HG03457 (cell line): ENCODE data around the gene GAS7.

Source experiments
- ATAC-seq: cut with Tn5 transposase; IDR thresholded peaks from one replicate; pipeline ENCODE4 v1.9.1; 2021; ENCODE audit warnings: moderate number of reproducible peaks; ENCODE audit not compliant: unreplicated experiment

GAS7 gene

GRCh38 chr17:10198509-10199249, at the start of gene GAS7:
GAS7 (minus strand) TSS chr17:10198606.
- no peak for ATAC-seq

DNA sequence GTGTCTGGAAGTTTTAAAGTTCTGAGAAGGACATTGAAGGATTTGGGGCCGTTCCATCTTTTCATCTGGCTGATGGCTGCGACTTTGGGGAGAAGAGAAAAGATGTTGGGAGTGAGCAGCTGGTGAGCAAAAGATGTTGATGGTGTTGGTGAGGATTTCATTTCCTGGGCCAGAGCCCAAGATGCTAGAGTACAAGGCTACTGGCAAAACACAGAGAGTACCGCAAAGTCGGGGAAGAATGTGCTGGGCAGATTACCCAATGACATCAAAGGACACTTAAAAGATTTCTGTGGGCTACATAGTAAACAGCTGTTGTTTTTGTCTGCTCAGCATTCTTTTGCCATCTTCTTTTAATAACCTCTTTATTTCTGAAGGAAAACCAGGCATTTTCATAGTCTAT, 49.4 kb upstream of the GAS7 start:
- ATAC-seq = no peak

- ATAC-seq = no peak
Measured at GRCh38 chr17:10243883-10244844, 45.8 kb upstream of the GAS7 start.

DNA sequence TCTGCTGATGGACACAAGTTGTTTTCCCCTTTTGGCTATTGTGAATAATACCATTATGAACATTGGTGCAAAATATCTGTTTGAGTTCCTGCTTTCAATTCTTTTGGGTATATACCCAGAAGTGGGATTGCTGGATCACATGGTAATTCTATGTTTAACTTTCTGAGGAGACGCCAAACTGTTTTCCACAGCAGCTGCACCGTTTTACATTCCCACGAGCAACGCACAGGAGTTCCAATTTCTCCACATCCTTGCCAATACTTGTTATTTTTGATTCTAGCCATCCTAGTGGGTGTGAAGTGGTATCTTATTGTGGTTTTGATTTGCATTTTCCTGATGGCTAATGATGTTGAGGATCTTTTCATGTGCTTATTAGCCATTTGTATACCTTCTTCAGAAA, 43.4 kb upstream of the GAS7 start:
- ATAC-seq = no peak

GRCh38 chr17:10238661-10239060, 40.3 kb upstream of the GAS7 start:
- ATAC-seq = no peak

GRCh38 chr17:10234033-10234432, 35.6 kb upstream of the GAS7 start:
- ATAC-seq = no peak

DNA sequence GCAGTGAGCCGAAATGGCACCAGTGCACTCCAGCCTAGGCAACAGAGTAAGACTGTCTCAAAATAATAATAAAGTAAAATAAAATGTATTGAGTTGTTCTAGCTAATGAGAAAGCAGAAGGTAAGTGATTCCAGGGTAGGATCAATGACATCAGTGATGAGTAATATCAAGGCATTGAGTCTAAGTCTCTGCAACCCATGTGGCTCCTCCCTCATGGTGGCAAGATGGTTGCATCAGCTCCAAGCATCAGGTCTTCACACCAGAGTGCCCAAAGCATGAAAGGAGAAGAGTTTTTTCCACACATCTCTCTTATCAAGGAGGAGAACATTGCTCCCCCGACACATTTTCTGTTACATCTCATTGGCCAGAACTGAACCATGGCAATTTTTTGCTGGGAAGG, 34.8 kb upstream of the GAS7 start:
- no peak for ATAC-seq

DNA sequence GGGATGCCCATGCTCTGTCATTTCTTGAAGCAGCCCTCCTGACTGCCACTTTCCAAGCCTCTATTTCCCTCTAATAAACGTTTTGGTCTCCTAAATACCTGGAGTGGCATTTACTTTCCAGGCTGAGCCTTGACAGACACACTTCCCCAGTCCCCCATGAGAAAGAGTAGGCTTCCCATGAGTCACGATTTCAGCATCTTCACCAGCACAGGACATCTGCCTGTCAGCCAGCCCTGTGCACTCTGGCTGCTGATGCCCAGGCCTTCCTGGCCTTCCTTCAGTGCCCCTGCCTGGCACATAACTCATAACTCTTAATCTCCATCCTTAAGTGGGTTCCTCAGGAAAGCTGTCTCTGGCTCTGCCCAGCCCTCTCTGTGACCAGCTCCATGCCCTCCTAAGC, 30.8 kb upstream of the GAS7 start:
- ATAC-seq = no peak

- no peak for ATAC-seq
Measured at GRCh38 chr17:10226930-10227695, 28.7 kb upstream of the GAS7 start.

DNA sequence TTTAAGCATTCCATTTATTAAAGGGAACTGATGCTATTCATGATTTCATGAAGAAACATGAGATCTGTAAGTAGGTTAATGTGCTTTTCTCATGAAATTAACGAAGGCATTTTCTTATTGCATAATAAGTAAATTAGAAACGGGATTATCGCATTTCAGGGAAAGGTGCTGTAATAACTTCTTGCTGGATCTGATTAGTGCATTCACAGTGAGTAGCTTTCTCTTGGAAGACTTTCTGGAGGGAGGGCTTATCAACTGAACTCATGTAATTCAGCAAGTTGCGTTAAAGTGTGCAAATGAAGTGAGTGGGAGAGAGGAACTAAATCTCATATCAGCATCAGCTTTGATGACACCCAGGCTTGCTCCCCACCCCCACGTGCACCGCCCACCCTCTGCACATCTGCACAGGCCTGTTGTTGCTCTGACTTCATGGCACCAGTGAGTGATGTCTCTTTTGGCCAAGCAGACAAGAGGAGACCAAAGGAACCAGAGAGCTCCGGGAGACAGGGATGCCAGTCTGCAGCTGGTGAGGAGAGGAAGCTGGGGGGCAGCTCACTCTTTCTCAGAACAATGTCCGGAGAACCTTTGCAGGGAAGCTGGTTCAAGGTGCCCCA, 26.3 kb upstream of the GAS7 start:
- ATAC-seq = no peak

DNA sequence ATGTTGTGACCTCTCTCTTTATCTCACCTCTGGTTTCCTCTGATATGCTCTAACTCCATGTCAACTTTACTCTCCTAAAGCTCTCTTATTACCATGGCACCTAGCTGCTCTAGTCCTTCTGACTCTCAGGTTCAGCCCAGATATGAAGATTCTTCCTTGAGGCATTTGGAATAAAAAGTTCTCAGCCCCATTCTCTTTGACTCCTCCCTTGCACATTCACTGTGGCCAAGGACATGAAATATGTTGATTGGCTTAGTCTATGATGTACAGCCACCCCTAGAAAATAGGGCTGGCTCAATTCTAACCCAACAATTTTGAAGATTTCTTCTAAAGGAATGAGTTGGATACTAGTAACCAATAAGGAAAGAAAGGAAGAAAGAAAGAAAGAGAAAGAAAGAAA, 20.8 kb upstream of the GAS7 start:
- no peak for ATAC-seq

GRCh38 chr17:10217916-10218315, 19.5 kb upstream of the GAS7 start:
- no peak for ATAC-seq

GRCh38 chr17:10216213-10216938, 18.0 kb upstream of the GAS7 start:
- no peak for ATAC-seq

GRCh38 chr17:10215286-10215685, 16.9 kb upstream of the GAS7 start:
- ATAC-seq = no peak

DNA sequence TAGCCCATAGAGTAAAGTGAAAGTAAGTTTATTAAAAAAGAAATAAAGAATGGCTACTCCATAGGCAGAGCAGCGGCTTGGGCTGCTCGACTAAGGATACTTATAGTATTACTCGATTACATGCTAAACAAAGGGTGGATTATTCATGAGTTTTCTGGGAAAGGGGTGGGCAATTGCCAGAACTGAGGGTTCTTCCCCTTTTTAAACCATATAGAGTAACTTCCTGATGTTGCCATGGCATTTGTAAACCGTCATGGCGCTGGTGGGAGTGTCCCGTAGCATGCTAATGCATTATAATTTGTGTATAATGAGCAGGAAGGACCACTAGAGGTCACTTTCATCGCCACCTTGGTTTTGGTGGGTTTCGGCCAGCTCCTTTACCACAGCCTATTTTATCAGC, 13.3 kb upstream of the GAS7 start:
- ATAC-seq = no peak

DNA sequence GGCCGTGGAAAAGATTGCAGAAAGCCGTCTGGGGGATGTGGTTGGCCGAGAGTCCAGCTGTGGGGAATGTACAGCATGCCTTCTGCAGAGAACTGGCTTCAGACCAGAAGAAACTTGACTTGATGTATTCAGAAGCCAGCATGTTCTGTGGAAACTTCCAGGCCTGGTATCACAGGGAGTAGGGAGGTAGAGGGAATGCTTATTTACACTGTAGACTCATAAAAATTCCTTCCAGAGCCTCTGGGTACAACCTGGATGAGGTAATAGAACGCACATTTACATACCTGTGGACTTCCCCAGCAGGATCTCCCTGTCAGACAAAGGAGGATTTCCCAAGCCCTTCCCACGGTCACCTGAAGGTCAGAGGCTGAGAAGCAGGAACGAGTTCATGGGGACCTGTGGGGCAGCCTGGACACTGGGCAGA, 11.8 kb upstream of the GAS7 start:
- ATAC-seq = no peak

DNA sequence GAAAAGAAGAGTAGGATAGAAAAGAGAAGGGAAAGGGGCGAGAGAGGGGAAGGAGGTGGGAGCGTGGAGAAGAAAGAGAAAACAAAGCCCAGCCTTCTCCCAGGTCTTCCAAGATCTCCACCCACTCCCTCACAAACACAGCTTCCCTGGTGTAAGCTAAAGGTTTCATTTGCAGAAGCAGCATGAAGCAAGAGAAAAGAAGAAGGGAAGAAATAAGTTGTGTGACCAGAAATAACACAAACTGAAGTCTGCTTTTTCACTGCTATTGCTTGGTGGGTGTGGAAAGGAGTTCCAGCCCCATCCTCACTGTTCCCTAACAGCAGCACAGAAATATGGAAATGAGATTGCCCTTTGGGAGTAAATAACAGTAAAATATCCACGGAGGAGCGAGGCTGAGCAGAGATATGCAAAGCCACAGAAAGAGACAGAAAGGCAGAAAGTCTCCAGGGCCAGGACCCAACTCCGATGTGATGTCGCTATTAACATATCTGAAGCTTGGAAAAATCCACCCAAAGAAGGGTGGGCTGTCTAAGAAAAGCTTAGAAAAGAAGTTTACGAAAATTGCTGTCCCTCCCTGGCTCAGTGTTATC, 10.3 kb upstream of the GAS7 start:
- no peak for ATAC-seq

- ATAC-seq = no peak
Measured at GRCh38 chr17:10207153-10207552, 8.7 kb upstream of the GAS7 start.

- no peak for ATAC-seq
Measured at GRCh38 chr17:10205549-10206185, 7.3 kb upstream of the GAS7 start.
